Measurements from ENCODE around the gene CXCL14.

- TF ChIP-seq CTCF (IDR thresholded peaks at IDR 0.05) = no peak
- no peak for TF ChIP-seq POLR2A (IDR thresholded peaks at IDR 0.05)
Observed at GRCh38 chr5:135576075-135576599, 2.7 kb downstream of the CXCL14 start.

Data from adrenal gland (tissue), 5 donors.